Left colon (tissue), 2 donors: ENCODE measurements around the gene MTHFSD. TPM values are rescaled to one million over a fixed set of nuclear protein-coding genes. Genes with fewer than 3 reads are reported as not detected.

Source experiments
- ATAC-seq: fragments of 200-7000 bp; cut with Tn5 transposase; one replicate; pipeline ENCODE4 v1.9.1; 2020; ENCODE audit warnings: mild to moderate bottlenecking, moderate library complexity
- DNase-seq, 2 donors: peaks; one replicate each; pipeline ENCODE4 v3.0.0-alpha.2; 2020
- intact Hi-C, 2 donors: fragments of 100-400 bp; cut with DNase I in 1 of 2; cut with micrococcal nuclease in 1 of 2; formaldehyde crosslinking; loops; one replicate each; pipeline versions ENCODE4 v1.11.2 to v1.14.0; 2022; cut with DNase I, micrococcal nuclease
- total RNA-seq, 2 donors: library from RNA; stranded (reverse); fragmentation: NEBNext Ultra II Directional; extraction: Animal tissue kit (Norgen Biotek cat#: 25700); gene quantifications; one replicate each; pipeline ENCODE4 v1.2.1, GENCODE V29; 2021
- donor health status: DM: no; HTN: no; CAD: no.
- donor health status: DM: yes; HTN: yes; CAD: no.

Gene MTHFSD
- total RNA-seq, 2 donors from 2014 or later: 18.6 to 23.3 TPM

DNA sequence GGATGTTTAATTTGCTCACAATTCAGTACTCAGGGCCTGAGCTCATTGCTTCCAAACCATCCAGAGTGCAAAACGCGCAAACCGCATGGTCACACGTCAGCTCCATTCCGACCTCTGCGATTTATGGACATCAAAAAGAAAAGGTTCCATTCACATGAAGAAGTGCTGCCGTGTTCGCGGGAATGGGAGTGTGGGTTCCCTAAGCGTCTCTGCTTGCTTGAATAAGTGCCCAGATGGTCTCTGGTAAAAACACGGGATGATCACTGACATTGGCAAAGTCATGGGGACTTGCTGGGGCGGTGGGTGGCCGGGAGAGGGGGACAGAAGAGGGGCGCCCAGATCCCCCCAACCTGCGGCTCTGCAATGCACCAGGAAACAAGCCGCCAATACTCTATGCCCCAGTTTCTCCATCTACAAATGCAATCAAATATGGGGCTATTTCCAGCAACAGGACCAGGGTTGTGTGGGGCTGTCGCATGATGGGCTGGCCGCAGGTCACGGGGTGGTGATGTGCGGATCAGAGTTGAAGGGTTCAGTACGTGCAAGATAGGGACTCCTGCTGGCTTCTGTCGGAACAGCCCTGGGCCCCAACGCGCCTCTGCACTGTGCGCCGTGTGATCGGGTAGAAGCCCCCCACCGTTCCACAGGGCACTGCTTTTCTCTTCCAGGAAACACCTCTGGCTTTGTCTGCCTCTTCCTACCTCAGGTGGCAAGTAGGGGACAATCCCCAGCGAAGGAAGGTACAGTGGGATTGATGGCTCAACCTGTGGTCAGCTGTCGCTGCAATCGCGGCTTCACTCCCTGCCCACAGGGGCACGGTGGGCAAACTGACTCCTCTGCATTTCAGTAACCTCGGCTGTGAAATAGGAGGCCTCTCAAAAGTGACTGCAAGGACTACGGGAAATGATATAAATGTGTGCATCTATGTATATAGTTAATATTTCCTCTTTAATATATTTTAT, 33.5 kb downstream of the MTHFSD start:
- ATAC-seq: no peak
- DNase-seq: no peak
- intact Hi-C loops: loop anchor here (5.0 to 10.0 kb wide), 2 partner anchors 449 to 457 kb away; no protein-coding TSS in a partner anchor

DNA sequence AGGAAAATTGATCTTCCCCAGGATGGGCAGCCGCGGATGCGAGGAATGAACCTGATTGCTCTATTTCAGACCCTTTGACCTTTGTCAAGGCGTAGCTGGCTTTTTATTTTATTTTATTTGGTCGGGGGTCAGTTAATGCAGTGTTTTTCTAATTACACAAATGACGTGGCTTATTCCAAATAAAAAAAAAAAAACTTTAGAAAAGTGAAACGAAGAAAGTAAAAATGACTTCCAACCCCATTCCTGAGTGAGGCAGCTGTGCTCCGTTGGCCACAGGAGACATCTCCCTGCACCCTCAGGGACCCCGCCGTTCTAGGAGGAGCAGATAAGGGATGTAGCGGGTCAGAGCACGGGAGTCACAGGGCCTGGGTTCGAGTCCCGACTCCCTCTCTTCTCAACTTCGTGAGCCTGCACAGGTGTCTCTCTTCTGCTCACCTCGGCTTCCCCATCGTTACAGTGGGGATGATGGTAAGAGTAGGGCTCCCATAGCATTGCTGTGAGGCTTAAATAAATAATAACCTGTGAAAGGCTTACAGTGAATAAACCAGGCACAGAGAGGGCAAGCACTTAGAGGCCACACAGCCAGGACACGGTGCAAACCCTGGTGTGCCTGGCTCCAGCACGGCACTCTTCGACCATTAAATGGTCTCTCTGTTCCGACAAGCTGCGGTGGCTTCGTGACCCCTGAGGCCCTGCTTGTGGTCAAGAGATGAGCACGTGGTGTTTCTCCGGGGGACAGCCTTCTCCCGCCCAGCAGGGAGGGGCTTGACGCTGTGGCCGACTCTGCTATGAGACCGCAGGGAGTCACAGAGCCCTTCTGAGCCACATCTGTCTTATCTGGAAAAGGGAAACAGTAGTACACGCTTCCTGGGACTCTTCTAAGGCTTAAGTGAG, 34.5 kb downstream of the MTHFSD start:
- DNase-seq (no peak), ATAC-seq (no peak)
- intact Hi-C loops: loop anchor here (5.0 to 10.0 kb wide), 2 partner anchors 448 to 456 kb away; no protein-coding TSS in a partner anchor

DNA sequence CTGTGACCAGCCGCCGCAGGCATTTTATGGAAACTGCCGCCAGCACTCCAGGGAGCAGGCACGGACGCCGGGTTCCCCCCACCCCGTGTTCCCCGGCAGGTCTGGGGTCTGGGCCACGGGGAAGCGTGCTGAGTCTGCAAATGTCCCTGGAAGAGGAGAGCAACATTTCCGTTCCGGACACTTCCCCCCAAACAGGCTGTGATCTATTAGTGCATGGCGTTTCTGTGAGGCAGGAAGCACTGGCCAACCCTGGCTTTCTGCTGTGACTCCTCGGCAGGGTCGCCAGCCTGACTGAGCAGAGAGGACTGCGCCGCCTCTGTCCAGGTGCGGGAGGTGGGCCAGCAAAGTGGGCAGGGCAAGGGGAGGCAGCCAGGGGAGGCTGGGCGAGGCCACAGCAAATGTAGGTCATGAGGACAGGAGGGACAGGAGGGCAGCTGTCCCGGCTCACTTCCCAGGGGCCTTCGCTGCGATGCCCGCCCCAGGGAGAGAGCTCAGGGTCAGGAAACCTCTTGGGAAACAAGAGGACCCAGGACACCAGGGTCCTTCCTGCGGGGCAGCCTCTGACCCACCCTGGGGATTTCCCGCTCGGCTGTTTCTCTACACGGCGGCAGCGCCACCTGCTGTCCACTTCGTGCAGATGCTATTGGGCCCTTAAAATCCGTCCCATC, 35.3 kb downstream of the MTHFSD start:
- ATAC-seq (peak; percentile 55), DNase-seq (peak in 1 of 2 donors; percentile 72)
- intact Hi-C loops: loop anchor here (5.0 to 10.0 kb wide), 3 partner anchors 175 to 455 kb away; no protein-coding TSS in a partner anchor

DNA sequence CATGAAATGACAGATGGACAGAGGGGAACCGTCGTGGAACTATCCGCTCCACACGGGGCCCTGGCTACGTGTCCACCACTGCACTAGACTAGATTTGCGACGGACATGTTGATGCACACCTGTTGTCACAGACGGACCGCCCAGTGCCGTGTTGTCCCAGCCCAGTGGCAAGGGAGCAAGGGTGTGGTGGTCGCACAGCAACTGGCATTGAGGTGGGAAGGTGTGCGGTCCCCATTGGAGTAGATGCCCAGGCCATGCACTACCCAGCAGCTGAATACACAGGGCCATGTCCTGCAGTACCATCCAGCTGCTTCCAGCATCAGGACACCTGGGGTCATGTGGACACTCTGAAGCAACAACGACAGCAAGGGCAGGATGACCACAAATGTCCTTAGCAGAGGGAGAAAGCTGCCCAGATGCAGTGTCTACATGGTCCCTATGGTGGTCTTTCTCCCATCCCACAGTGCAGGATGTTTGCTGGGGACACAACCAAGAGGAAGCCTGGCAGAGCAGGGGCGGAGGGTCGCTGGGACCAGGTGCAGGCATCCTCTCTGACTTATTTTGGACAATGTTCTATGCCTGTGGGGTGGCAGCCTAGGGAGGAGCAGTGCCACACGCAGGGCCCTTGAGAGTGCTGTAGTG, 35.9 kb downstream of the MTHFSD start:
- intact Hi-C loops: loop anchor here in 1 of 2 donors (10.0 kb wide), 1 partner anchor 174 kb away; no protein-coding TSS in a partner anchor
- DNase-seq: no peak
- ATAC-seq: no peak

DNA sequence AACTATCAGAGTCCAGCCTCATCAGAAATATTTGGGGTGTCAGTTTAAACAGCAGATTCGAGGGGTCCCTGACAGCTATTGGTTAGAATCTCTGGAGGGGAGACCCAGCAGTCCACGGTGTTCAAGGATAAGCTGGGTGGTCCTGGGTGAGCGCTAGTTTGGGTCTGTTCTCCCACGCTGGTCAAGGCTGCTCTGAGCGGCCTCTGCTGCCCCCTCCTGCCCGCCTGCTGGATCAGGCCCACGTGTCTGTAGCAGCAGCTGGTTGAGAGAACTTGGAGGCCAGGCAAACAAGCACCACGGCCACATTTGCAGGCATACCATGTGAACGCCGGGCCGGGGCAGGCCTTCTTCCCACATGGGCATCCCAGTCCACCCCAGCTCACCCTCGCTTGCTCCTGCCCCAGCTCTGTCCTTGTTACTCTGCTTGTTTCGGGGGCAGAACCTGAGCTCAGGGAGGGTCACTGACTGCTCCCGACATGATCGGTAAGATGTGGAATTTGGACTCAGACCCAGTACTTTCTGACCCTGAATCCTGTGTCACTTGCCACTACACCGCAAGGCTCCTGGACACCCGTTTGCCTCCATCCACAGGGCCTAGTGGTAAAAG, 37.3 kb downstream of the MTHFSD start:
- intact Hi-C loops: loop anchor here in 1 of 2 donors (10.0 kb wide), 1 partner anchor 173 kb away; no protein-coding TSS in a partner anchor
- DNase-seq (peak; percentile 62 to 76), ATAC-seq (peak; percentile 70)

DNA sequence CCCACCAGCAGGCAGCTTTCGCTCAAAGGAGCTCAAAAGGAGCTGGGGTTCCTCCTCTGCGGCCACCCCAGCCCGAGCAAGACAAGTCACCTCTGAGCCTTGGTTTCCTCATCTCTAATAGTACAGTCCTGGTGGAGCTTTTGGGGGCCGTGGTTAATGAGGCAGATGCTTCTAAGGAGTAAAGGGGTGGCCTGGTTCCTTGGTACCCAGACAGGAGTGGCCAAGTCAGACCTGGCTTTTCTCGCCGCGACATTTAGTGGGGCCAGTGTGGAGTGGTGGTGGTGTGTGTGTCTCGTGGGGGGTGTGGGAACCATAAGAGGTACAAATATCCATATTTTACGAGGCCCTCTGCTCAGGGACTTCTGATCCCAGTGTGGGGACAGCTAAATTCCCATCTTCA, 38.0 kb downstream of the MTHFSD start:
- intact Hi-C loops: loop anchor here in 1 of 2 donors (10.0 kb wide), 1 partner anchor 172 kb away; no protein-coding TSS in a partner anchor
- DNase-seq (no peak), ATAC-seq (no peak)

DNA sequence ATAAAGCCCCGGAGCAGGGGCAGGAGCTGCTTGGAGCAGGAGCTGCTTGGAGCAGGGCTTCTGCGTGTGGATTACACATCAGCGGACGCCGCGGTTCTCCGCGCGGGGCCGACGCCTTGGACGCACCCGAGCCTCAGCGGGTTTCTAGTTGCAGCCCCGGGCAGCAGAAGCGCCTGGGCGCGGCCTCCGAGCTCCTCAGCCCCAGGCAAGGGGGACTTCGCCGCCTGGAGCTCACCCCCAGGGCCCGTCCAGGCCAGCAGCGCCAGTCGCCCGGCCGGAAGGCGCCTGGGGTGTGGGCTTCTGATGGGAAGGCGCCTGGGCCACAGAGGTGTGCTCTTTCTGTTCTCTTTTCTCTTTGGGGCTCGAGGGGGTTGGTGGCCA, 38.4 kb downstream of the MTHFSD start:
- DNase-seq (no peak), ATAC-seq (no peak)
- intact Hi-C loops: loop anchor here in 1 of 2 donors (10.0 kb wide), 1 partner anchor 172 kb away; no protein-coding TSS in a partner anchor

DNA sequence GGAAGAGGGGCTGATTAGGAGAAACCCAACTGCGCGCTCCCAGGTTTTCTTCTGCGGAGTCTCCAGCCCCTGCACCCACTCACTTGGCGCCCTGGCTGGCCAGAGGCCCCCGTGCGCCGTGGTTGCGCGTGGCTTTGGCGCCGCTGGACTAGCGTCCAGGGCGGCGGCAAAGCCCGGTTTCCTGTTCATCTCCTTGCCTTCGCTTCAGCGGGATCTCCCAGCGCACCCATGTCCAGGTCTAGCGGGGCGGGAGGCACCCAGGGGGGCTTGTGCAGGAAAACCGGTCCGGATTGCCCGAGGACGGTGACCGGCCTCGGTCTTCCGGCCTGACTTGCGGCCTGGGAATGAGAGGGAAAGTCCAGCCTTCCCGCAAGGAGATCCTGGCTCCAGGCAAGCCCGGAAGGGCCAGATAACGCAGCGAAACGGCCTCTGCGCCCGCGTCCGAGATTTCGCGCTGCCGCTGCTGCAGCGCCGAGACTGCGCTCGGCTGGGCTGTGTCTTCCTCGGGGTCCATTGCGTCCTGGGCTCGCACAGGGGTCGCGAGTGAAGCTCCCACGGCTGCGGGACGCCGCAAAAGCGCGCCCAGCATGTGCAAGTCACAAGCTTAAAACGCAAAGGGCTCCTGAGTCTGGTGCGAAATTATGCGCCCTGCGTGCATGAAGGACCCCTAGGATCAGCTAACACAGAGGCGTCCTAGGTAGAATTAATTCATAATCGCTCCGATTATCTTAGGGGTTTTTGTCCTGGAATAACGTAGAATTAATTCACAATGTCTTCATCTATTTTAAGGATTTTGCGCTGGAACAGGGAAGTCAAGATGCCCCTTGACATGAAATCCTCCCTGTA, 39.0 kb downstream of the MTHFSD start:
- no peak for DNase-seq
- intact Hi-C loops: loop anchor here in 1 of 2 donors (10.0 kb wide), 1 partner anchor 171 kb away; no protein-coding TSS in a partner anchor
- ATAC-seq: no peak

DNA sequence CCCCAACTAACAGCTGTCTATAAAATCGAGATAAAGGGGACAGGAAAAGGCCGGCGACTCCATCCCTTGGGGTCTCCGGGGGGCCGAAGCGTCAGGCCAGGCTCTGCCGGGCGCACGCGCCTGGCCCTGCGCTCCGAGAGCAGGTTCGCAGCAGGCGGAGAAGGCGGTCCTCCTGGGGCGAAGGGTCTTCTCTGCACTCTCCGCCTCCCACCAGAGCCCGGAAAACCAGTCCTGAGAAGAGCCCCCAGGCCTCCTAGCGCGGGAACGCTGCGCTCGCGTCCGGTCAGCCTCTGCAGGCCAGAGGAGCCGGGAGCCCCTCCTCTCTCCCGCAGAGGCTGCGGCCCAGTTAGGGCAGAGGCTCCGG, 39.6 kb downstream of the MTHFSD start:
- ATAC-seq (no peak), DNase-seq (no peak)
- intact Hi-C loops: loop anchor here in 1 of 2 donors (10.0 kb wide), 1 partner anchor 171 kb away; no protein-coding TSS in a partner anchor

DNA sequence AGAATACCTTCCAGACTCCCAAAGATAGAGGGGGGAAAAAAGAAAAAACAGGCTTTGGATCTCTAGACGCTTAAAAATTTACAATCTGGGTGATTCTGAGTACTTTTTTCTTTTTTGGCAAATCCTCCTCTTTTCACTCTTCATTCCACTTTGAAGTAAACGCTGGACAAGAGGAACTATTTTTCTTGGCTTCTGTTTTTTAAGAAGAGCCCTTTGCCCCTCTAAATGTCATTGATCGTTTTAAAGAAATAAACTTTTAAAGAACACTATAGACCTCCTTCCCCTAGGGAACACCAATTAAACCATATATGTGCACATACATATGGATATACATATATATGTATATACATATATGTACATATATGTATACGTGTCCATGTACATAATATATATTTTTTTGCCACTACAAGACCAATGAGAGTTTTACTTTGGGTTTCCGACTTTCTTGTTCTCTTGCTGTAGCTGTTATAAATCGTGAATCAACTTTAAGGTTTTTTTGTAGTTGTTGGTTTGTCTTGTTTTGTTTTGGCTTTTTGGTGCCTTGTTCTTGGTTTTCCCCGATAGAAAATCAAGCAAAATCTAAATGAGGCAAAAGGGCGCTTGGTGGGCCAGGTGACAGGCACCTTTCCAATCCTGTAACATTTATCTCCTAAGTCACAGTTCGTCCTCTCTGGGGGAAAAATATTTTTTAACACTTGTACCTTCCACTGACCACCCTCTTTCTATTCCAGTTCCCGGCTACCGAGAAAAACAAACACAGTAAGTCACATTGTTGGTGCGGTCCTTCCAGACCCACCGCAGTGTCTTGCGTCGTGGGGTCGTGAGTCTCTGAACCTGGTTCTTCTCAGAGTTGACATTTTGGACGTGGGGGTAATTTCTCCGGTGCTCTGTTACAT, 40.3 kb downstream of the MTHFSD start:
- no peak for DNase-seq
- intact Hi-C loops: loop anchor here in 1 of 2 donors (5.0 to 10.0 kb wide), 2 partner anchors 170 to 317 kb away; no protein-coding TSS in a partner anchor
- ATAC-seq: no peak

DNA sequence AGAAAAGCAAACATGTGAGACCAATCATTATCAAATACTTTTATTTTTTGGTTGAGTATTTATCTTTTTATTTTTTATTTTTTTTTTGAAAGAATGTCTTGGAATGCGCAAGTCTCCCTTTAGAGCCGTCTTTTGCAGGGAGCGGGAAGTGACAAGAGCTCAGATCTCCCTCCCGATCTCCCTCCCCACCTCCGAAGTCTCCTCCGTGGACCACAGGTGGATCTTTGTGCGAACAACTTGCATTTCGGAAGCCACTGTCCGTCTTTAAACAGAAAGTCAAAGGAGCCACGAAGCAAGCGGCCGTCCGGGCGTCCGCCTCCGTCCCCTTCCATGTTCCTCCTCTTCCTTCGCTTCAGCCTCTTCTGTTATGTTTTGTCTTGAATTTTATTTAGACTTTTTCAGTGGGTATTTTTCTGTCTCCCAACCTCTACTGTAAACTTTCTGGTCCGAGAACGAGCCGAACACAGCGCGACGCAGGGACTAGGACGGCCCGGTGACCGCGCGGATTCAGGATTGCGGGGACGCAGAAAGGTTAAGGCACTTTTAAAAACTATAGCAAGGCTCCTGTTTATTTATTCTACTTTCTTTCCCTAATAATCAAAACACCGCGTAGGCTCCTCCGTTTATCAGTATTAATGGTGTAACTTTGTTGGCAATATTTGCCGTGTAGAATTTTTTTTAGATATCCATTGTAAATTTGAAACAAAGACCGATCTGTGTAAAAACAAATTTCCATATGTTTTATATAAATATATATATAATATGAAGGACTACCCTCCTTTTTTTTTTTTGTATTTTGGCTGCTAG, 41.4 kb downstream of the MTHFSD start:
- DNase-seq: no peak
- no peak for ATAC-seq
- intact Hi-C loops: loop anchor here in 1 of 2 donors (5.0 to 10.0 kb wide), 2 partner anchors 169 to 316 kb away; no protein-coding TSS in a partner anchor

DNA sequence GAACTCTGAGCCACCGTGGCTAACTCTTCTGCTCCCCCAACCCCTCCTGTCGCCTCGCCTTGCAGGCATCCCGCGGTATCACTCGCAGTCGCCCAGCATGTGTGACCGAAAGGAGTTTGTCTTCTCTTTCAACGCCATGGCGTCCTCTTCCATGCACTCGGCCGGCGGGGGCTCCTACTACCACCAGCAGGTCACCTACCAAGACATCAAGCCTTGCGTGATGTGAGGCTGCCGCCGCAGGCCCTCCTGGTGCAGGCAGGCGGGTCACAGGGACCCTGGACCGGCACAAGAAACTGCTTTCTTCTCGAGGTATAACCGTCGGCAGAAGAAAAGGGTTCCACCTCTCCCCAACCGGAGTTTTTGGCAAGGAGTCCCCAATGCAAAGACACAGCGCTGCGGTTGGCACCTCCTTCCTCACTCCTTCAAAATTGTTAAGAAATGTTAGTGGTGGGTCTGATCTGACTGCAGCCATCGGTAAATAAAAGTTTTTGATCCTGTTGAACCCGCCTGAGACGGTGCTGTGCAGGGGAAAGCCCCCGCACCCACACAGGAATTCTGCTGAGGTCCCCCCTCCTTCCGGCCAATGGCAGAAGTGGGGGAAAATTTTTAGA, 42.1 kb downstream of the MTHFSD start:
- DNase-seq (no peak), ATAC-seq (no peak)
- intact Hi-C loops: loop anchor here in 1 of 2 donors (5.0 to 10.0 kb wide), 2 partner anchors 168 to 316 kb away; no protein-coding TSS in a partner anchor

DNA sequence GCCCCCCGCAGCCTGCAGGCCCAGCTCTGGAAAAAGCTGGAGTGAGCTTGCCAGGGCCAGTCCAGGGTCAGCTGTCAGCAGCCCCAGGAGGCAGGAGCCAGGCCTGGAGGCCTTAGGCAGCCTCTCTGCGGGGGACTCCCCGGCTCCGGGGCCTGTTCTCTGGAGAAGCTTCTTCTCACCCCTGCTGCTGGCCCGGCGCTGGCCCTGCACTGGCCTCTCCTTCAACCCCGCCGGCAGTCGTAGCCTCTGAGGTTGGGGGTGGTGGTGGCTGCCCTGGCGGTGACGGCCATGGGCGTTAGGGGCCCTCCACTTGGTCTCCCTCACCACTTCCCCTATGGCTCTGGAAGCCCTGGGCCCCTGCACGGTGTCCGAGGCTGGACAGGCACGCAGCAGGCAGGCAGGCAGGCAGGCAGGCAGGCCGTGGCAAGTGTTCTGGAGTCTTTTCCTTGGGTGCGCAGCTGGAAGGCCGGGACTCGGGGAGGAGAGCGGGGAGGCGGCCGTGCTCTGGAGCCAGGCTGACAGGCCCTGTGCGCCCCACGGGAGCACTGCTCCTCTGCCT, 42.7 kb downstream of the MTHFSD start:
- DNase-seq (no peak), ATAC-seq (no peak)
- intact Hi-C loops: loop anchor here in 1 of 2 donors (5.0 to 10.0 kb wide), 2 partner anchors 168 to 315 kb away; no protein-coding TSS in a partner anchor
